ENCODE results near the gene PPM1E. TPM values are rescaled to one million over a fixed set of nuclear protein-coding genes. Genes with fewer than 3 reads are reported as not detected.

PPM1E gene
- polyA plus RNA-seq, 3 donors: not detected

GRCh38 chr17:58991718-58992331 is 236.2 kb downstream of the PPM1E start:
- 80% methylated on average over 2 of the region's 4 CpGs for WGBS (ENCODE audit: insufficient coverage)
- Histone ChIP-seq H2AFZ (ENCODE audit: insufficient read depth, low read depth, low read length, poor library complexity, severe bottlenecking) (no peak overlapping the region), H3K36me3 (replicated peaks in 1 of 2; ENCODE audit: control insufficient read depth in 1 of 2, insufficient read depth in 2 of 2, low read length in 2 of 2) (no peaks in the 10 kb centered on the region), H4K20me1 (ENCODE audit: insufficient read depth, low read length) (no peaks in the 10 kb centered on the region), H3K4me3 (replicated peaks in 1 of 3; ENCODE audit: low read depth in 2 of 3, low read length in 3 of 3) (no peak overlapping the region), H3K79me2 (ENCODE audit: insufficient read depth, low read length) (no peaks in the 10 kb centered on the region), H3K9ac (ENCODE audit: insufficient read depth, low read length, poor library complexity, severe bottlenecking) (no peak overlapping the region), H3K9me3 (replicated peaks in 1 of 2; ENCODE audit: control insufficient read depth in 1 of 2, insufficient read depth in 1 of 2, low read length in 2 of 2) (no peaks in the 10 kb centered on the region), H3K4me2 (replicated peaks; ENCODE audit: extremely low read depth, low read length, poor library complexity, severe bottlenecking) (no peak overlapping the region), H3K27me3 (ENCODE audit: control insufficient read depth in 2 of 2, insufficient read depth in 2 of 2, low read length in 2 of 2) (no peaks in the 10 kb centered on the region), H3K27ac (ENCODE audit: low read depth in 1 of 2, low read length in 2 of 2) (no peak overlapping the region), H3K4me1 (ENCODE audit: control insufficient read depth in 1 of 2, insufficient read depth in 2 of 2, low read length in 2 of 2) (peaks cover 20% of the 10 kb centered on the region in 2 donors)
- TF ChIP-seq, protein P1, sequence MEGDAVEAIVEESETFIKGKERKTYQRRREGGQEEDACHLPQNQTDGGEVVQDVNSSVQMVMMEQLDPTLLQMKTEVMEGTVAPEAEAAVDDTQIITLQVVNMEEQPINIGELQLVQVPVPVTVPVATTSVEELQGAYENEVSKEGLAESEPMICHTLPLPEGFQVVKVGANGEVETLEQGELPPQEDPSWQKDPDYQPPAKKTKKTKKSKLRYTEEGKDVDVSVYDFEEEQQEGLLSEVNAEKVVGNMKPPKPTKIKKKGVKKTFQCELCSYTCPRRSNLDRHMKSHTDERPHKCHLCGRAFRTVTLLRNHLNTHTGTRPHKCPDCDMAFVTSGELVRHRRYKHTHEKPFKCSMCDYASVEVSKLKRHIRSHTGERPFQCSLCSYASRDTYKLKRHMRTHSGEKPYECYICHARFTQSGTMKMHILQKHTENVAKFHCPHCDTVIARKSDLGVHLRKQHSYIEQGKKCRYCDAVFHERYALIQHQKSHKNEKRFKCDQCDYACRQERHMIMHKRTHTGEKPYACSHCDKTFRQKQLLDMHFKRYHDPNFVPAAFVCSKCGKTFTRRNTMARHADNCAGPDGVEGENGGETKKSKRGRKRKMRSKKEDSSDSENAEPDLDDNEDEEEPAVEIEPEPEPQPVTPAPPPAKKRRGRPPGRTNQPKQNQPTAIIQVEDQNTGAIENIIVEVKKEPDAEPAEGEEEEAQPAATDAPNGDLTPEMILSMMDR (IDR thresholded peaks at IDR 0.05): no peak
- peaks cover 7 to 8% of the 10 kb centered on the region in 2 donors for H3K36me3 Mint-ChIP-seq
- no peak for DNase-seq
- no peak overlapping the region for H3K27ac Mint-ChIP-seq
- peaks cover 17% of the 10 kb centered on the region for H3K4me1 Mint-ChIP-seq
- H3K27me3 Mint-ChIP-seq (ENCODE audit: low read depth in 3 of 3): peaks cover 0 to 4% (median 2%) of the 10 kb centered on the region in 3 donors
- intact Hi-C loops (cut with micrococcal nuclease): loop anchor here in 1 of 2 donors (10.0 kb wide), 1 partner anchor 47 kb away; no protein-coding TSS in a partner anchor
- H3K4me3 Mint-ChIP-seq: no peak overlapping the region
- peaks cover 0 to 2% (median 0%) of the 10 kb centered on the region in 7 donors for H3K9me3 Mint-ChIP-seq

GRCh38 chr17:58993311-58993710 is 237.7 kb downstream of the PPM1E start:
- 95% methylated on average over 4 of the region's 5 CpGs for WGBS (ENCODE audit: insufficient coverage)
- Mint-ChIP-seq H3K27me3 (ENCODE audit: low read depth in 3 of 3) (peaks cover 0 to 2% (median 2%) of the 10 kb centered on the region in 3 donors), H3K27ac (peak overlapping the region in 1 of 7 donors; percentile 36), H3K4me3 (no peak overlapping the region), H3K4me1 (peaks cover 30% of the 10 kb centered on the region), H3K36me3 (peaks cover 9 to 12% of the 10 kb centered on the region in 2 donors), H3K9me3 (peaks cover 0 to 2% (median 0%) of the 10 kb centered on the region in 7 donors)
- H3K4me3 ChIP-seq (replicated peaks in 1 of 3; ENCODE audit: low read depth in 2 of 3, low read length in 3 of 3): no peak overlapping the region
- H3K27ac ChIP-seq (ENCODE audit: low read depth in 1 of 2, low read length in 2 of 2): no peak overlapping the region
- no peak for DNase-seq
- peaks cover 35% of the 10 kb centered on the region in 2 donors for H3K4me1 ChIP-seq (ENCODE audit: control insufficient read depth in 1 of 2, insufficient read depth in 2 of 2, low read length in 2 of 2)
- H3K9ac ChIP-seq (ENCODE audit: insufficient read depth, low read length, poor library complexity, severe bottlenecking): no peak overlapping the region
- no peaks in the 10 kb centered on the region for H3K27me3 ChIP-seq (ENCODE audit: control insufficient read depth in 2 of 2, insufficient read depth in 2 of 2, low read length in 2 of 2)
- no peak overlapping the region for H2AFZ ChIP-seq (ENCODE audit: insufficient read depth, low read depth, low read length, poor library complexity, severe bottlenecking)
- H3K79me2 ChIP-seq (ENCODE audit: insufficient read depth, low read length): no peaks in the 10 kb centered on the region
- intact Hi-C loops (cut with micrococcal nuclease): loop anchor here in 1 of 2 donors (10.0 kb wide), 1 partner anchor 49 kb away; no protein-coding TSS in a partner anchor
- no peak overlapping the region for H3K4me2 ChIP-seq (replicated peaks; ENCODE audit: extremely low read depth, low read length, poor library complexity, severe bottlenecking)
- H3K36me3 ChIP-seq (replicated peaks in 1 of 2; ENCODE audit: control insufficient read depth in 1 of 2, insufficient read depth in 2 of 2, low read length in 2 of 2): no peaks in the 10 kb centered on the region
- TF ChIP-seq, protein P1 (IDR thresholded peaks at IDR 0.05): no peak
- no peaks in the 10 kb centered on the region for H3K9me3 ChIP-seq (replicated peaks in 1 of 2; ENCODE audit: control insufficient read depth in 1 of 2, insufficient read depth in 1 of 2, low read length in 2 of 2)
- no peaks in the 10 kb centered on the region for H4K20me1 ChIP-seq (ENCODE audit: insufficient read depth, low read length)

Data from CD14-positive monocyte (primary cell).